Measurements from ENCODE around the gene MAG.

DNA sequence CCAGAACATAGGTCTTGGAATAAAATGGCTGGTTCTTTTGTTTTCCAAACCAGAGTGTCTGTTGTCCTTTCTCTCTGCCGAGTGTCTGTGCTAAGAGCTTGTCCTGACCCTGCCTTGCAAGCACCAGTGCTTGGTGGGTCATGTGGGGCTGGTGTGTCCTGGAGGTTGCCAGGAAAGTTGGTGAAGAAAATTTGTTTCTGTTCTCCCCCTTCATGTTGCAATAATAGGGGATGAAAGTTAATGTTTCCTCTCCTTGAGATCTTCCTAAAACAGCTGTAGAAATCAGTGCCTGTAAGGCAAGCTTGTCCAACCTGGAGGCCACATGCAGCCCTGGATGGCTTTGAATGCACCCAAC lies 6.9 kb upstream of the MAG start:
- TF ChIP-seq, protein P1, sequence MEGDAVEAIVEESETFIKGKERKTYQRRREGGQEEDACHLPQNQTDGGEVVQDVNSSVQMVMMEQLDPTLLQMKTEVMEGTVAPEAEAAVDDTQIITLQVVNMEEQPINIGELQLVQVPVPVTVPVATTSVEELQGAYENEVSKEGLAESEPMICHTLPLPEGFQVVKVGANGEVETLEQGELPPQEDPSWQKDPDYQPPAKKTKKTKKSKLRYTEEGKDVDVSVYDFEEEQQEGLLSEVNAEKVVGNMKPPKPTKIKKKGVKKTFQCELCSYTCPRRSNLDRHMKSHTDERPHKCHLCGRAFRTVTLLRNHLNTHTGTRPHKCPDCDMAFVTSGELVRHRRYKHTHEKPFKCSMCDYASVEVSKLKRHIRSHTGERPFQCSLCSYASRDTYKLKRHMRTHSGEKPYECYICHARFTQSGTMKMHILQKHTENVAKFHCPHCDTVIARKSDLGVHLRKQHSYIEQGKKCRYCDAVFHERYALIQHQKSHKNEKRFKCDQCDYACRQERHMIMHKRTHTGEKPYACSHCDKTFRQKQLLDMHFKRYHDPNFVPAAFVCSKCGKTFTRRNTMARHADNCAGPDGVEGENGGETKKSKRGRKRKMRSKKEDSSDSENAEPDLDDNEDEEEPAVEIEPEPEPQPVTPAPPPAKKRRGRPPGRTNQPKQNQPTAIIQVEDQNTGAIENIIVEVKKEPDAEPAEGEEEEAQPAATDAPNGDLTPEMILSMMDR (IDR thresholded peaks at IDR 0.05) = no peak
- no peak for TF ChIP-seq POLR2A (IDR thresholded peaks at IDR 0.05)
